Vagina (tissue), 2 donors: Measurements from ENCODE around the gene PIR.

Source experiments
- CTCF ChIP-seq, 3 experiments: fragments of 450-650 bp in 2 of 3; fragments of 200-600 bp in 1 of 3; sonication (generic) in 1 of 3; IDR thresholded peaks; one replicate each; pipeline ENCODE4 v1.5.1; 2017 to 2019; ENCODE audit warnings: antibody characterized with exemption in 3 of 3, mild to moderate bottlenecking in 2 of 3, moderate library complexity in 2 of 3
- POLR2A ChIP-seq, 2 donors: fragments of 450-650 bp; IDR thresholded peaks; one replicate each; pipeline ENCODE4 v1.6.1; 2017; ENCODE audit warnings: antibody characterized with exemption in 2 of 2, mild to moderate bottlenecking in 2 of 2, moderate library complexity in 2 of 2
- POLR2AphosphoS5 ChIP-seq, 2 donors: sonication (generic); formaldehyde crosslinking; IDR thresholded peaks; one replicate each; pipeline ENCODE4 v1.9.0; 2017; ENCODE audit warnings: antibody characterized with exemption in 2 of 2, mild to moderate bottlenecking in 2 of 2, low read depth in 1 of 2; ENCODE audit not compliant: insufficient read depth in 1 of 2

- TF ChIP-seq CTCF (IDR thresholded peaks at IDR 0.05) = no peak
- no peak for TF ChIP-seq POLR2A (IDR thresholded peaks at IDR 0.05)
- TF ChIP-seq POLR2AphosphoS5 (IDR thresholded peaks at IDR 0.05; ENCODE audit: insufficient read depth in 1 of 2, low read depth in 1 of 2) = no peak
Observed at GRCh38 chrX:15511563-15511962, 18.4 kb upstream of the PIR start.
